ENCODE data around the gene EZR. TPM values are rescaled to one million over a fixed set of nuclear protein-coding genes. Genes with fewer than 3 reads are reported as not detected.
A peak's percentile ranks its signal among the peaks of the same experiment; 100 is the strongest.

EZR gene
- total RNA-seq (2014; rRNA removed; shearing (Covaris generic)), result 29.3 and 31.8 TPM in 2 replicates

- DNase-seq (ENCODE audit: low spot score), result peak; percentile 24
These were observed at the start of gene EZR for GRCh38 chr6:158819213-158819976. Gene EZR (minus strand): TSS chr6:158819368. CDS start chr6:158818093, 1,275 bp downstream.

GRCh38 chr6:158868122-158868480, 48.9 kb upstream of the EZR start:
- DNase-seq (ENCODE audit: low spot score), result no peak

- DNase-seq (ENCODE audit: low spot score), result no peak
These were observed 48.4 kb upstream of the EZR start for GRCh38 chr6:158867381-158868121.

- DNase-seq (ENCODE audit: low spot score), result no peak
These were observed 46.6 kb upstream of the EZR start for GRCh38 chr6:158865769-158866168.

GRCh38 chr6:158863646-158864045, 44.5 kb upstream of the EZR start:
- DNase-seq (ENCODE audit: low spot score), result no peak

GRCh38 chr6:158861686-158862381, 42.7 kb upstream of the EZR start:
- no peak for DNase-seq (ENCODE audit: low spot score)

GRCh38 chr6:158860279-158860865, 41.2 kb upstream of the EZR start:
- no peak for DNase-seq (ENCODE audit: low spot score)

- no peak for DNase-seq (ENCODE audit: low spot score)
These were observed 37.1 kb upstream of the EZR start for GRCh38 chr6:158856261-158856660.

GRCh38 chr6:158854214-158855101, 35.3 kb upstream of the EZR start:
- no peak for DNase-seq (ENCODE audit: low spot score)

GRCh38 chr6:158853880-158854213, 34.7 kb upstream of the EZR start:
- no peak for DNase-seq (ENCODE audit: low spot score)

GRCh38 chr6:158853072-158853879, 34.1 kb upstream of the EZR start:
- peak; percentile 92 for DNase-seq (ENCODE audit: low spot score)

GRCh38 chr6:158852312-158853071, 33.3 kb upstream of the EZR start:
- DNase-seq (ENCODE audit: low spot score), result no peak

GRCh38 chr6:158850807-158851115, 31.6 kb upstream of the EZR start:
- no peak for DNase-seq (ENCODE audit: low spot score)

- peak; percentile 66 for DNase-seq (ENCODE audit: low spot score)
These were observed 31.0 kb upstream of the EZR start for GRCh38 chr6:158849899-158850806.

GRCh38 chr6:158848490-158848895, 29.3 kb upstream of the EZR start:
- DNase-seq (ENCODE audit: low spot score), result no peak

- no peak for DNase-seq (ENCODE audit: low spot score)
These were observed 28.6 kb upstream of the EZR start for GRCh38 chr6:158847786-158848185.

GRCh38 chr6:158847012-158847529, 27.9 kb upstream of the EZR start:
- no peak for DNase-seq (ENCODE audit: low spot score)
